OCI-LY3 (cell line): Measurements from ENCODE around the gene KLC1.

ENCODE experiments used
- CTCF ChIP-seq: fragments of 200-600, 300-600 bp; sonication (generic); IDR thresholded peaks from 2 replicates; pipeline ENCODE4 v1.5.1; 2014; ENCODE audit warnings: antibody characterized with exemption, low read length, low read depth
- EZH2phosphoT487 ChIP-seq: fragments of 200-600 bp; shearing (Covaris generic); IDR thresholded peaks from 2 replicates; pipeline ENCODE4 v1.6.1; 2018; ENCODE audit warnings: antibody characterized with exemption, mixed run types, low read depth

DNA sequence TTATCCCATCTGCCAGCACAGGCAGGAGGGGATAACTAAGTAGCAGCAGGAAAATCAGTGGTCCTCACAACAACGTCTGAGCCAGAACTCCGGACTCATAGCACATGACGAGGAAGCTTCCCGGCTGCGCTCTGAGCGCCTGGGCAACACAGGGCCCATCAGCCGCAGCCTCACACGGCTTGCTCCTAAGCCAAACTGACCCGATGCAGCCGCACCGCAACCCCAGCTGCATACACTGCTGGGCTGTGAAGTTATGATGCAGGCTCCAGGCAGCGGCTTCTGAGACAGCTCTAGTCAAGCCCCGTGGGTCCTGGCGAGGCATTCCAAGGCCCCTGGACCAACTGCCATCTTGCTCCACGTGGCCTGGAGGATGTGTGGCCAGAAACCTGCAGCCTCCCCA lies 114.7 kb downstream of the KLC1 start:
- TF ChIP-seq EZH2phosphoT487 (no peak), CTCF (no peak)
